Measurements from ENCODE around the gene ZSWIM1. TPM values are rescaled to one million over a fixed set of nuclear protein-coding genes. Genes with fewer than 3 reads are reported as not detected.

The ZSWIM1 gene
- total and polyA plus RNA-seq, 2 of the 13 experiments (the other 11 are each of a cell fraction or from before 2014, with no cell fraction given): 9.5 to 11.7 TPM

GRCh38 chr20:45872626-45873025, 8.4 kb upstream of the ZSWIM1 start (continued):
- TF ChIP-seq ZNF281 (CRISPR knock-in tag; IDR thresholded peaks at IDR 0.05; ENCODE audit: borderline replicate concordance) (peak; percentile 63; the same call in 1 of the 2 replicates), MXD3 (CRISPR knock-in tag; IDR thresholded peaks at IDR 0.05) (0 out of 2 replicates have a peak, but pooled peaks have one; percentile 28), MEF2D (CRISPR knock-in tag; IDR thresholded peaks at IDR 0.05) (peak; percentile 69; the same call in 1 of the 2 replicates), KLF16 (CRISPR knock-in tag; IDR thresholded peaks at IDR 0.05) (no peak), RNF2 (conservative IDR thresholded peaks at IDR 0.05; ENCODE audit: low read depth) (no peak), ZNF550 (CRISPR knock-in tag; IDR thresholded peaks at IDR 0.05; ENCODE audit: borderline replicate concordance) (no peak), ZNF687 (CRISPR knock-in tag; IDR thresholded peaks at IDR 0.05) (peak; percentile 42), ZNF777 (CRISPR knock-in tag; IDR thresholded peaks at IDR 0.05) (no peak), ERF (CRISPR knock-in tag; IDR thresholded peaks at IDR 0.05) (0 out of 2 replicates have a peak, but pooled peaks have one; percentile 22), ZBTB26 (CRISPR knock-in tag; IDR thresholded peaks at IDR 0.05; ENCODE audit: borderline replicate concordance) (no peak), SOX5 (CRISPR knock-in tag; IDR thresholded peaks at IDR 0.05; ENCODE audit: borderline replicate concordance) (0 out of 2 replicates have a peak, but pooled peaks have one; percentile 18), STAT5B (CRISPR knock-in tag; IDR thresholded peaks at IDR 0.05) (no peak), AFF4 (CRISPR knock-in tag; IDR thresholded peaks at IDR 0.05) (no peak), ZBTB38 (CRISPR knock-in tag; IDR thresholded peaks at IDR 0.05) (peak; percentile 57; the same call in 1 of the 2 replicates), TFAP4 (IDR thresholded peaks at IDR 0.05; ENCODE audit: borderline replicate concordance, low read depth) (0 out of 2 replicates have a peak, but pooled peaks have one; percentile 35), ZNF83 (CRISPR knock-in tag; IDR thresholded peaks at IDR 0.05; ENCODE audit: borderline replicate concordance) (no peak)
